Vagina (tissue), 2 donors: ENCODE results near the gene XRCC5.

ENCODE experiments used
- POLR2AphosphoS5 ChIP-seq, 2 donors: sonication (generic); formaldehyde crosslinking; IDR thresholded peaks; one replicate each; pipeline ENCODE4 v1.9.0; 2017; ENCODE audit warnings: antibody characterized with exemption in 2 of 2, mild to moderate bottlenecking in 2 of 2, low read depth in 1 of 2; ENCODE audit not compliant: insufficient read depth in 1 of 2
- TF ChIP-seq, protein P1 (sequence below), 3 experiments: fragments of 450-650 bp in 2 of 3; fragments of 200-600 bp in 1 of 3; sonication (generic) in 1 of 3; IDR thresholded peaks; one replicate each; pipeline ENCODE4 v1.5.1; 2017 to 2019; ENCODE audit warnings: antibody characterized with exemption in 3 of 3, mild to moderate bottlenecking in 2 of 3, moderate library complexity in 2 of 3

DNA sequence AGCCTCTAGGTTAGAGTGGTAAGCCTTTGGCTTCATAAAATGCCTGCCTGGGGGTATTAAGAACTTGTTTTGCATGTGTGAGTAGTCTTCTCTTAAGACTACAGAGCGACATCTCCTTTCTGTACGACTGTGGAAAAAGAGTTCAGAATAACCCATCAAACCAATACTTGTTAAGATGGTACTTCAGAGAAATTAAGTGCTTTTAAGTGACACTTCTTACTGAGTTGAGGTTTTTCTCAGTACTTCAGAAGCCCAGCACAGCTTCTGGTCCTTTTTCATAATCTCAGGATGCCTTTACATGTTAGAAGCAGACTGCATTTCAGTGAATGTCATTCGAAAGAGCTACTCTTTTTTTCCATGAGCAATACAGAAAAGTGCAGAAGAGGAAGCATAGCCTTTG is 10.8 kb downstream of the XRCC5 start:
- TF ChIP-seq, protein P1, sequence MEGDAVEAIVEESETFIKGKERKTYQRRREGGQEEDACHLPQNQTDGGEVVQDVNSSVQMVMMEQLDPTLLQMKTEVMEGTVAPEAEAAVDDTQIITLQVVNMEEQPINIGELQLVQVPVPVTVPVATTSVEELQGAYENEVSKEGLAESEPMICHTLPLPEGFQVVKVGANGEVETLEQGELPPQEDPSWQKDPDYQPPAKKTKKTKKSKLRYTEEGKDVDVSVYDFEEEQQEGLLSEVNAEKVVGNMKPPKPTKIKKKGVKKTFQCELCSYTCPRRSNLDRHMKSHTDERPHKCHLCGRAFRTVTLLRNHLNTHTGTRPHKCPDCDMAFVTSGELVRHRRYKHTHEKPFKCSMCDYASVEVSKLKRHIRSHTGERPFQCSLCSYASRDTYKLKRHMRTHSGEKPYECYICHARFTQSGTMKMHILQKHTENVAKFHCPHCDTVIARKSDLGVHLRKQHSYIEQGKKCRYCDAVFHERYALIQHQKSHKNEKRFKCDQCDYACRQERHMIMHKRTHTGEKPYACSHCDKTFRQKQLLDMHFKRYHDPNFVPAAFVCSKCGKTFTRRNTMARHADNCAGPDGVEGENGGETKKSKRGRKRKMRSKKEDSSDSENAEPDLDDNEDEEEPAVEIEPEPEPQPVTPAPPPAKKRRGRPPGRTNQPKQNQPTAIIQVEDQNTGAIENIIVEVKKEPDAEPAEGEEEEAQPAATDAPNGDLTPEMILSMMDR (IDR thresholded peaks at IDR 0.05), result no peak
- no peak for TF ChIP-seq POLR2AphosphoS5 (IDR thresholded peaks at IDR 0.05; ENCODE audit: insufficient read depth in 1 of 2, low read depth in 1 of 2)
